Brain pericyte (primary cell): Measurements from ENCODE around the gene LAMB4.
A peak's percentile ranks its signal among the peaks of the same experiment; 100 is the strongest.

Experiments
- DNase-seq: peaks from one replicate; pipeline ENCODE4 v3.0.0-alpha.2; 2012; ENCODE audit warnings: low read depth, low spot score

Gene LAMB4

GRCh38 chr7:107995184-107996071 is 134.7 kb downstream of the LAMB4 start:
- peak; percentile 93 for DNase-seq

- no peak for DNase-seq
These were observed 135.6 kb downstream of the LAMB4 start for GRCh38 chr7:107994421-107995030.

GRCh38 chr7:107993891-107994291 is 136.3 kb downstream of the LAMB4 start:
- DNase-seq, result no peak

GRCh38 chr7:107989618-107990373 is 140.4 kb downstream of the LAMB4 start:
- no peak for DNase-seq

GRCh38 chr7:107982918-107983389 is 147.2 kb downstream of the LAMB4 start:
- no peak for DNase-seq

- no peak for DNase-seq
These were observed 147.9 kb downstream of the LAMB4 start for GRCh38 chr7:107982042-107982840.

- DNase-seq, result no peak
These were observed 148.7 kb downstream of the LAMB4 start for GRCh38 chr7:107981466-107981865.

- DNase-seq, result no peak
These were observed 149.4 kb downstream of the LAMB4 start for GRCh38 chr7:107980671-107981190.

- DNase-seq, result no peak
These were observed 150.0 kb downstream of the LAMB4 start for GRCh38 chr7:107980171-107980570.

- DNase-seq, result no peak
These were observed 151.2 kb downstream of the LAMB4 start for GRCh38 chr7:107978815-107979408.

GRCh38 chr7:107977048-107977447 is 153.1 kb downstream of the LAMB4 start:
- DNase-seq, result no peak

- no peak for DNase-seq
These were observed 153.5 kb downstream of the LAMB4 start for GRCh38 chr7:107976620-107977019.

GRCh38 chr7:107975394-107976013 is 154.7 kb downstream of the LAMB4 start:
- no peak for DNase-seq

- DNase-seq, result no peak
These were observed 156.3 kb downstream of the LAMB4 start for GRCh38 chr7:107973861-107974260.
